Endothelial cell (in vitro differentiated cells): ENCODE data around the gene ADCY1. TPM values are rescaled to one million over a fixed set of nuclear protein-coding genes. Genes with fewer than 3 reads are reported as not detected.

Source experiments
- DNase-seq: peaks from one replicate; pipeline ENCODE4 v3.0.0; 2021; ENCODE audit warnings: low spot score
- H3K27ac Mint-ChIP-seq: one replicate; pipeline ENCODE4 v1.8.0; 2021; ENCODE audit warnings: mixed read lengths, inconsistent platforms; ENCODE audit not compliant: unreplicated experiment
- H3K27me3 Mint-ChIP-seq: one replicate; pipeline ENCODE4 v1.8.0; 2021; ENCODE audit warnings: mild to moderate bottlenecking, moderate library complexity, mixed read lengths, inconsistent platforms; ENCODE audit not compliant: unreplicated experiment
- H3K36me3 Mint-ChIP-seq: one replicate; pipeline ENCODE4 v1.8.0; 2021; ENCODE audit warnings: mild to moderate bottlenecking, low read depth, mixed read lengths, inconsistent platforms; ENCODE audit not compliant: unreplicated experiment
- H3K4me1 Mint-ChIP-seq: one replicate; pipeline ENCODE4 v1.8.0; 2021; ENCODE audit warnings: mild to moderate bottlenecking, mixed read lengths, inconsistent platforms; ENCODE audit not compliant: unreplicated experiment
- H3K4me3 Mint-ChIP-seq: one replicate; pipeline ENCODE4 v1.8.0; 2021; ENCODE audit warnings: mild to moderate bottlenecking, mixed read lengths, inconsistent platforms; ENCODE audit not compliant: unreplicated experiment
- H3K9me3 Mint-ChIP-seq: one replicate; pipeline ENCODE4 v1.8.0; 2021; ENCODE audit warnings: mixed read lengths, inconsistent platforms; ENCODE audit not compliant: unreplicated experiment
- total RNA-seq: library from RNA; stranded (reverse); fragmentation: NEBNext Ultra II Directional; extraction: Animal tissue kit (Norgen Biotek cat#: 25700); gene quantifications from one replicate; pipeline ENCODE4 v1.2.1, GENCODE V29; 2021; ENCODE audit not compliant: unreplicated experiment
- TF ChIP-seq, protein P1 (sequence below): fragments of 200-600 bp; sonication (generic); IDR thresholded peaks from one replicate; pipeline ENCODE4 v1.5.0; 2021; ENCODE audit warnings: antibody characterized with exemption; ENCODE audit not compliant: unreplicated experiment

ADCY1 gene
- total RNA-seq, 1 donor from 2014 or later, result 50.7 TPM

DNA sequence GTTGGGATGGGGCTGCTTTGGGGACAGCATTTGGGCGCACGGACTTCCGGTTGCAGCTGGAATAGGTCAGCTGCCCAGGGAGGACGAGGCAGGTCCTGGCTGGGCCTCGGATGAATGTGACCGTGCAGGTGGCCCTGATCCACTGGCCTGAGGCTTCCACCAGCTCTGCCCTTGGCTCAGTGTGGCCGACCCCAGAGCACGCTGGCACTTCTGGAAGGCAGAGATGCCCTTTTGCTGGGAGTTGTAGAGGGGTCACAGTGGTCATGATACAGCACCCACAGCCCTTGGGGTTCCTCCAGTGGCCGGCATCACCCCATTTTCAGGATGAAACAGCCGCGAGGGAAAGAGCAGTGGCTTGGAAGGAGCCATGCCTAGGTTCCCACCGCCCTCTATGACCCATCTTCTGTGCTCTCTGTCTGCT, 19.0 kb downstream of the ADCY1 start:
- Mint-ChIP-seq H3K9me3 (no peaks in the 10 kb centered on the region), H3K27ac (no peak overlapping the region)
- DNase-seq, result no peak

DNA sequence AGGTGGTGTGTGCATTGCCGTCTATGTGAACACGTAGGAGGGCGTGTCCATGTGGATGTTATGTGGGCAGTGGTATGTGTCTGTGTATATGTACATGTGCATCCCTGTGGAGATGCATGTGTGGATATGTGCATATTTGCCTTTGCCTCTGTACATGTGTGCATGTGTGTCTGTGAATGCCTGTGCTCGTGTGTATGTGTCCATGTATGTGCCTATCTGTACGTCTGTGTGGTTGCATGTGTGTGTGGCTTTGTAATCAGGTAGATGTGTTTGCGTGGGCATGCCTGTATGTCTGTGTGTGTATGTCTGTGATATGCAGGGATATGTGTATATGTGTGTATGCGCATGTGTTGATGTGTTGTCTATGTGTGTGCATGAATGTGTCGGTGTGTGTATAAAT, 19.7 kb downstream of the ADCY1 start:
- peaks cover 3% of the 10 kb centered on the region for H3K27me3 Mint-ChIP-seq
- peaks cover 68% of the 10 kb centered on the region for H3K4me1 Mint-ChIP-seq
- no peak for DNase-seq
- no peaks in the 10 kb centered on the region for H3K9me3 Mint-ChIP-seq
- peak overlapping the region; percentile 30 for H3K27ac Mint-ChIP-seq
- H3K4me3 Mint-ChIP-seq, result no peak overlapping the region
- TF ChIP-seq, protein P1, sequence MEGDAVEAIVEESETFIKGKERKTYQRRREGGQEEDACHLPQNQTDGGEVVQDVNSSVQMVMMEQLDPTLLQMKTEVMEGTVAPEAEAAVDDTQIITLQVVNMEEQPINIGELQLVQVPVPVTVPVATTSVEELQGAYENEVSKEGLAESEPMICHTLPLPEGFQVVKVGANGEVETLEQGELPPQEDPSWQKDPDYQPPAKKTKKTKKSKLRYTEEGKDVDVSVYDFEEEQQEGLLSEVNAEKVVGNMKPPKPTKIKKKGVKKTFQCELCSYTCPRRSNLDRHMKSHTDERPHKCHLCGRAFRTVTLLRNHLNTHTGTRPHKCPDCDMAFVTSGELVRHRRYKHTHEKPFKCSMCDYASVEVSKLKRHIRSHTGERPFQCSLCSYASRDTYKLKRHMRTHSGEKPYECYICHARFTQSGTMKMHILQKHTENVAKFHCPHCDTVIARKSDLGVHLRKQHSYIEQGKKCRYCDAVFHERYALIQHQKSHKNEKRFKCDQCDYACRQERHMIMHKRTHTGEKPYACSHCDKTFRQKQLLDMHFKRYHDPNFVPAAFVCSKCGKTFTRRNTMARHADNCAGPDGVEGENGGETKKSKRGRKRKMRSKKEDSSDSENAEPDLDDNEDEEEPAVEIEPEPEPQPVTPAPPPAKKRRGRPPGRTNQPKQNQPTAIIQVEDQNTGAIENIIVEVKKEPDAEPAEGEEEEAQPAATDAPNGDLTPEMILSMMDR, result no peak
- H3K36me3 Mint-ChIP-seq, result peaks cover 12% of the 10 kb centered on the region

More for the DNA sequence above, 19.0 kb downstream of the ADCY1 start:
- Mint-ChIP-seq H3K4me1 (peaks cover 67% of the 10 kb centered on the region), H3K27me3 (peaks cover 3% of the 10 kb centered on the region), H3K36me3 (peaks cover 12% of the 10 kb centered on the region), H3K4me3 (no peak overlapping the region)
- TF ChIP-seq, protein P1, result no peak

DNA sequence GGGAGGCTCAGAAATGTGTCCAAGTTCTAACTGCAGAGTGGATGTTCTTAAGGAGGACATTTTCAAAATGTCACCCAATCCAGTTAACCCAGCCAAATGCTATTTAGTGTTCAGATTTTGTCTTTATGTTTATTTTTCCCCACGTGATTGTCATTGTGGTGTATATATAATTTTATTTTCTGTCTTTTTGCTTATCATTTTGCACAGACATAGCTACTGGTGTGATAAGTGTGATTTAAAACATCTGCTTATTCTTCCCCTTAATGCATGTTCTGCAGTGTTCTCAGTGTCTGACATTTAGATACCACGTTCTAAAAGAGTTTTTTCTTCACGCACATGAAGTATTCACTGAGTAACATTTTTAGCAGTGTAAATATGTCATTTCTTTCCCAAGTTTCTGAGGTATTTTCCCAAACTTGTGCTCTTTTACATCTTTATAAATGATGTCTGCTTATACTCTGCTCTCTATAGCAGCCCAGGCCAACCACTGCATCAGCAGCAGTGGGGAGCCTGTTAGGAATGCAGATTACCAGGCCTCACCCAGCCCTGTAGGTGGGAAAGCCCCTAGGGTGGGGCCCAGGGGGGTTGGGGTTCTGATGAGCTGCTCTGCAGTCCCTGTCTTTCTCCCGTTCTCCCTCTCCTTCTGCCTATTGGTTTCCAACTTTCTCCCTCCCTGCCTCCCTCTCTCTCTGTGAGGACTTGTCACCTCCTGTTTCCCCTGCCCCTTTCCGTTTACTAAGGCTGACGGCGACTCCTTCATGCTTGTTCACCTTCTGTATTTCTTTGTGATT, 20.8 kb downstream of the ADCY1 start:
- Mint-ChIP-seq H3K27ac (peak overlapping the region; percentile 70), H3K36me3 (peaks cover 12% of the 10 kb centered on the region), H3K4me1 (peaks cover 63% of the 10 kb centered on the region), H3K4me3 (peak overlapping the region; percentile 4), H3K27me3 (peaks cover 4% of the 10 kb centered on the region), H3K9me3 (no peaks in the 10 kb centered on the region)
- TF ChIP-seq, protein P1, result no peak
- no peak for DNase-seq

DNA sequence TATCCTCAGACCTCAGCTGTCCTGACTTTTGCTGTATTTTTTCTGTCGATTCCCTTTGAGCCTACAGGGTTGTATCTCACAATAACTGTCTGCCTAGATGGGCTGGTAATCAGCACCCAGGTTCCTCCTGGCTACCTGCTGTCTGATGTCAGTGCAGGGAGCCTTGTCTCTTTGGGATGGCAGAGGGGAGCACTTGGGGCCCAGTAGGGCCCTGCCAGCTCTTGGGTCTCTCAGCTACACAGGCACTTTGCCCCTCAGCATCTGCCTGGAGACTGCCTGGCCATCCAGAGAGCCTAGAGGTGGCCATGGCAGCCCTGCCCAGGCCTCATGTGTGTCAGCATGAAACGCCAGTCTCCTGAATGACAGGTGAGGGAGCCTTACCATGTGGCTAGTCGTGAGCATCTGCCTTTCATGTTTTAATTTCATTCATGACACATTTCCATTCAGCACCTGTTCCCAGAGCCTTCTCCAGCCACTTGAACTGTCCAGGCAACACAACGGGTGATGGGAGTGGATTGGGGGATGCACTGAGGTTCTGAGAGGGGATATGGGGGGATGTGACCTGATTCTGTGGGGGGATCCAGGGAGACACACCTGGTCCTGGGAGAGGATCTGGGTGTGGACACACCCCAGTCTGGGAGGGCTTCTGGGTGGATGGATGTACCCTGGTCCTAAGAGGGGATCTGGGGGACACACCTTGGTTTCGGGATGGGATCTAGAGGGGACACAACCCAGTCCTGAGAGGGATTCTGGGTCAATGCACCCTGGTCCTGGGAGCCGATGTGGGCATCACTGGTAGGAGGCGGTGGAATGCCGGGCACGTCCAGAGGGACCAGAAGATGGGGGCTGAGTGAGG, 21.9 kb downstream of the ADCY1 start:
- Mint-ChIP-seq H3K9me3 (no peaks in the 10 kb centered on the region), H3K4me3 (peak overlapping the region; percentile 47), H3K4me1 (peaks cover 58% of the 10 kb centered on the region), H3K27ac (peak overlapping the region; percentile 70), H3K27me3 (peaks cover 5% of the 10 kb centered on the region), H3K36me3 (peaks cover 12% of the 10 kb centered on the region)
- TF ChIP-seq, protein P1, result no peak
- DNase-seq, result no peak
